ENCODE measurements around the gene DUSP22.
"Not testable (repeated sequence)": the region's sequence is repeated elsewhere in the genome, so short reads cannot be mapped to it uniquely, and the experiment has no call there.

Gene DUSP22

GRCh38 chr6:325161-325860, 33.0 kb downstream of the DUSP22 start:
- not testable (repeated sequence) for DNase-seq (ENCODE audit: low read depth)

- not testable (repeated sequence) for DNase-seq (ENCODE audit: low read depth)
Measured at GRCh38 chr6:326066-326465, 33.8 kb downstream of the DUSP22 start.

- DNase-seq (ENCODE audit: low read depth) = no peak
Measured at GRCh38 chr6:326896-327537, 34.7 kb downstream of the DUSP22 start.

- DNase-seq (ENCODE audit: low read depth) = no peak
Measured at GRCh38 chr6:327538-328116, 35.3 kb downstream of the DUSP22 start.

- no peak for DNase-seq (ENCODE audit: low read depth)
Measured at GRCh38 chr6:328136-328670, 35.9 kb downstream of the DUSP22 start.

- DNase-seq (ENCODE audit: low read depth) = no peak
Measured at GRCh38 chr6:328924-329323, 36.6 kb downstream of the DUSP22 start.

- DNase-seq (ENCODE audit: low read depth) = no peak
Measured at GRCh38 chr6:329888-330691, 37.8 kb downstream of the DUSP22 start.

- no peak for DNase-seq (ENCODE audit: low read depth)
Measured at GRCh38 chr6:330948-331347, 38.7 kb downstream of the DUSP22 start.

- no peak for DNase-seq (ENCODE audit: low read depth)
Measured at GRCh38 chr6:331622-332521, 39.6 kb downstream of the DUSP22 start.

GRCh38 chr6:332671-333070, 40.4 kb downstream of the DUSP22 start:
- no peak for DNase-seq (ENCODE audit: low read depth)

GRCh38 chr6:333379-334002, 41.2 kb downstream of the DUSP22 start:
- no peak for DNase-seq (ENCODE audit: low read depth)

- DNase-seq (ENCODE audit: low read depth) = no peak
Measured at GRCh38 chr6:334536-335510, 42.5 kb downstream of the DUSP22 start.

GRCh38 chr6:335572-335971, 43.3 kb downstream of the DUSP22 start:
- DNase-seq (ENCODE audit: low read depth) = no peak

- no peak for DNase-seq (ENCODE audit: low read depth)
Measured at GRCh38 chr6:336159-337114, 44.1 kb downstream of the DUSP22 start.

GRCh38 chr6:337805-338368, 45.6 kb downstream of the DUSP22 start:
- no peak for DNase-seq (ENCODE audit: low read depth)

GRCh38 chr6:338815-339262, 46.6 kb downstream of the DUSP22 start:
- DNase-seq (ENCODE audit: low read depth) = no peak

GRCh38 chr6:339480-339879, 47.2 kb downstream of the DUSP22 start:
- no peak for DNase-seq (ENCODE audit: low read depth)
